MM.1S (cell line): Measurements from ENCODE around the gene BCAR1.

ENCODE experiments used
- DNase-seq: peaks from one replicate; pipeline ENCODE4 v3.0.0-alpha.2; 2015
- H2AFZ ChIP-seq: fragments of 300-600 bp; sonication (generic); 2 replicates; pipeline ENCODE4 v1.6.0; 2016; ENCODE audit warnings: antibody characterized with exemption, low read length
- H3F3A ChIP-seq: fragments of 300-600 bp; sonication (generic); 2 replicates; pipeline ENCODE4 v1.6.1; 2016; ENCODE audit warnings: mild to moderate bottlenecking, antibody characterized with exemption, low read length, moderate library complexity, mixed read lengths; ENCODE audit not compliant: insufficient read depth
- H3K27ac ChIP-seq: fragments of 300-600 bp; sonication (generic); 2 replicates; pipeline ENCODE4 v1.5.1; 2016; ENCODE audit warnings: mild to moderate bottlenecking, low read length
- H3K27me3 ChIP-seq: fragments of 300-600 bp; sonication (generic); replicated peaks from 2 replicates; pipeline ENCODE4 v1.6.0; 2016; ENCODE audit warnings: low read length; ENCODE audit not compliant: insufficient read depth
- H3K36me3 ChIP-seq: fragments of 300-600 bp; sonication (generic); replicated peaks from 2 replicates; pipeline ENCODE4 v1.6.1; 2016; ENCODE audit warnings: mild to moderate bottlenecking, low read length, mixed read lengths; ENCODE audit not compliant: insufficient read depth
- H3K4me1 ChIP-seq: fragments of 300-600 bp; sonication (generic); 2 replicates; pipeline ENCODE4 v1.6.1; 2016; ENCODE audit warnings: low read length, mixed read lengths
- H3K4me2 ChIP-seq: fragments of 300-600 bp; sonication (generic); 2 replicates; pipeline ENCODE4 v1.6.0; 2016; ENCODE audit warnings: low read depth, low read length
- H3K4me3 ChIP-seq: fragments of 300-600 bp; sonication (generic); 2 replicates; pipeline ENCODE4 v1.5.1; 2016; ENCODE audit warnings: low read length, mixed read lengths
- H3K79me2 ChIP-seq: fragments of 300-600 bp; sonication (generic); 2 replicates; pipeline ENCODE4 v1.6.1; 2016; ENCODE audit warnings: mixed run types, low read length, mixed read lengths
- H3K9ac ChIP-seq: fragments of 300-600 bp; sonication (generic); 2 replicates; pipeline ENCODE4 v1.6.1; 2016; ENCODE audit warnings: low read length, mixed read lengths
- H3K9me2 ChIP-seq: fragments of 300-600 bp; sonication (generic); replicated peaks from 2 replicates; pipeline ENCODE4 v1.6.1; 2016; ENCODE audit warnings: mild to moderate bottlenecking, low read length, mixed read lengths; ENCODE audit not compliant: insufficient read depth
- H3K9me3 ChIP-seq: fragments of 300-600 bp; sonication (generic); replicated peaks from 2 replicates; pipeline ENCODE4 v1.6.1; 2016; ENCODE audit warnings: mild to moderate bottlenecking, low read length, mixed read lengths; ENCODE audit not compliant: insufficient read depth
- H4K20me1 ChIP-seq: fragments of 300-600 bp; sonication (generic); 2 replicates; pipeline ENCODE4 v1.6.1; 2016; ENCODE audit warnings: mild to moderate bottlenecking, low read length, moderate library complexity, mixed read lengths; ENCODE audit not compliant: insufficient read depth
- EZH2 ChIP-seq: fragments of 300-600 bp; sonication (generic); optimal IDR thresholded peaks from 2 replicates; pipeline ENCODE3; 2017; ENCODE audit warnings: low read depth, mild to moderate bottlenecking, antibody characterized with exemption, low read length, mixed read lengths
- EZH2phosphoT487 ChIP-seq: fragments of 300-600 bp; sonication (generic); IDR thresholded peaks from 2 replicates; pipeline ENCODE4 v1.6.1; 2018; ENCODE audit warnings: antibody characterized with exemption, low read length
- TF ChIP-seq, protein P1 (sequence below): fragments of 300-600 bp; sonication (generic); IDR thresholded peaks from 2 replicates; pipeline ENCODE4 v1.5.1; 2016; ENCODE audit warnings: antibody characterized with exemption, low read length, mixed read lengths

BCAR1 gene

DNA sequence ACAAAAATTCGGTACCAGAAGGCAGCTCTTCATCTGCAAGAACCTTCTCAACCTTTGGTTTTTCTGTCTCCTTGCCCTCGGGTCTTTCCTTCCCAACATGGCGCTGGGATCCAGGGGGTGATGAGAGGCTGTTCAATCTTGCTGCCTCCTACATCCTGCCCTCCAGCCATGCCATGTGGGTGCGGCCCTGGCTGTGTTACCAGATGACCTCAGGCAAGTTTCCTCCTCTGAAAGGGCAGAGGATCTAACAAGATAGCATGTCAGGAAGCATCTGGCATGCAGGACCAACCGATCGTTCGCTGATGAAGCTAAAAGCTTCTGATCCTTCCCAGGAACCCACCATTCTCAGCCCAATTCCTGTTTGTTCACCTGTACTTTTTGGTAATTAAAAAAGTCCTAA, 36.8 kb upstream of the BCAR1 start:
- TF ChIP-seq EZH2phosphoT487 (no peak), EZH2 (no peak)
- TF ChIP-seq, protein P1, sequence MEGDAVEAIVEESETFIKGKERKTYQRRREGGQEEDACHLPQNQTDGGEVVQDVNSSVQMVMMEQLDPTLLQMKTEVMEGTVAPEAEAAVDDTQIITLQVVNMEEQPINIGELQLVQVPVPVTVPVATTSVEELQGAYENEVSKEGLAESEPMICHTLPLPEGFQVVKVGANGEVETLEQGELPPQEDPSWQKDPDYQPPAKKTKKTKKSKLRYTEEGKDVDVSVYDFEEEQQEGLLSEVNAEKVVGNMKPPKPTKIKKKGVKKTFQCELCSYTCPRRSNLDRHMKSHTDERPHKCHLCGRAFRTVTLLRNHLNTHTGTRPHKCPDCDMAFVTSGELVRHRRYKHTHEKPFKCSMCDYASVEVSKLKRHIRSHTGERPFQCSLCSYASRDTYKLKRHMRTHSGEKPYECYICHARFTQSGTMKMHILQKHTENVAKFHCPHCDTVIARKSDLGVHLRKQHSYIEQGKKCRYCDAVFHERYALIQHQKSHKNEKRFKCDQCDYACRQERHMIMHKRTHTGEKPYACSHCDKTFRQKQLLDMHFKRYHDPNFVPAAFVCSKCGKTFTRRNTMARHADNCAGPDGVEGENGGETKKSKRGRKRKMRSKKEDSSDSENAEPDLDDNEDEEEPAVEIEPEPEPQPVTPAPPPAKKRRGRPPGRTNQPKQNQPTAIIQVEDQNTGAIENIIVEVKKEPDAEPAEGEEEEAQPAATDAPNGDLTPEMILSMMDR = no peak
- Histone ChIP-seq H2AFZ (no peak overlapping the region), H3K36me3 (no peaks in the 10 kb centered on the region), H3K4me2 (no peak overlapping the region), H3K9ac (no peak overlapping the region), H3K9me2 (no peaks in the 10 kb centered on the region), H3K27me3 (no peaks in the 10 kb centered on the region), H3K79me2 (no peaks in the 10 kb centered on the region), H4K20me1 (no peaks in the 10 kb centered on the region), H3F3A (no peaks in the 10 kb centered on the region), H3K4me3 (no peak overlapping the region), H3K4me1 (no peaks in the 10 kb centered on the region), H3K9me3 (no peaks in the 10 kb centered on the region), H3K27ac (no peak overlapping the region)
- no peak for DNase-seq

DNA sequence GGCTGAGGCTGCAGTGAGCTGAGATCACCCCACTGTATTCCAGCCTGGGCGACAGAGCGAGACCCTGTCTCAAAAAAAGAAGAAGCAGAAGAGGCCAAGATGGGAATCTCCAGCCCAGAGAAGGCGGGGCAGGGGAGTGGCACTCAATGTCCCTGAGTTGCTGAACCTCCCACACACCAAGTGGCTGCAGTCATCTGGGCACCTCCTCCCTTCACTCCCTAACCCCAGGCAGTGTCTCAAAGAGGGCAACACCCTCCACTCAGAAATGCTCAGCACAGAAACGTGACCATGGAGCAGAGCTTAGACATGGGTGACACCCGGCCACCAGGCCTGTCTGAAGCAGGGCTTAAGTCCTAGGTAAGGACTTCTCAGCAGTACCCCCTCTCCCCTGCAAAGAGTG, 36.3 kb upstream of the BCAR1 start:
- H3K9me3 ChIP-seq = no peaks in the 10 kb centered on the region
- no peaks in the 10 kb centered on the region for H4K20me1 ChIP-seq
- no peak overlapping the region for H3K4me2 ChIP-seq
- no peak overlapping the region for H3K27ac ChIP-seq
- no peak overlapping the region for H3K9ac ChIP-seq
- no peak overlapping the region for H3K4me3 ChIP-seq
- H2AFZ ChIP-seq = no peak overlapping the region
- H3F3A ChIP-seq = no peaks in the 10 kb centered on the region
- H3K36me3 ChIP-seq = no peaks in the 10 kb centered on the region
- no peaks in the 10 kb centered on the region for H3K4me1 ChIP-seq
- H3K79me2 ChIP-seq = no peaks in the 10 kb centered on the region
- no peak for DNase-seq
- no peak for TF ChIP-seq EZH2phosphoT487
- TF ChIP-seq, protein P1 = no peak
- TF ChIP-seq EZH2 = no peak
- H3K27me3 ChIP-seq = no peaks in the 10 kb centered on the region
- H3K9me2 ChIP-seq = no peaks in the 10 kb centered on the region

DNA sequence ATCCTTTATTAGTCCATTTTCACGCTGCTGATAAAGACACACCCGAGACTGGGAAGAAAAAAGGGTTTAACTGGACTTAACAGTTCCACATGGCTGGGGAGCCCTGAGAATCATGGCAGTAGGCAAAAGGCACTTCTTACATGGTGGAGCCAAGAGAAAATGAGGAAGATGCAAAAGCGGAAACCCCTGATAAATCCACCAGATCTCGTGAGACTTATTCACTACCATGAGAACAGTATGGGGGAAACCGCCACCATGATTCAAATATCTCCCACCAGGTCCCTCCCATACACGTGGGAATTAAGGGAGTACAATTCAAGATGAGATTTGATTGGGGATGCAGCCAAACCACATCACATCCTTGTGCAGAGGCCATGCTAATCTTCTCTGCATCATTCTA, 35.0 kb upstream of the BCAR1 start:
- Histone ChIP-seq H3K27ac (no peak overlapping the region), H3K9me2 (no peaks in the 10 kb centered on the region), H3K4me3 (no peak overlapping the region), H3K9me3 (no peaks in the 10 kb centered on the region), H3K27me3 (no peaks in the 10 kb centered on the region), H3K9ac (no peak overlapping the region), H3K36me3 (no peaks in the 10 kb centered on the region), H2AFZ (no peak overlapping the region), H3F3A (no peaks in the 10 kb centered on the region), H3K79me2 (no peaks in the 10 kb centered on the region), H4K20me1 (no peaks in the 10 kb centered on the region), H3K4me1 (no peaks in the 10 kb centered on the region), H3K4me2 (no peak overlapping the region)
- DNase-seq = no peak
- no peak for TF ChIP-seq EZH2
- TF ChIP-seq EZH2phosphoT487 = no peak
- TF ChIP-seq, protein P1 = no peak
